HG02852 (cell line): ENCODE data around the gene CCDC154.
A peak's percentile ranks its signal among the peaks of the same experiment; 100 is the strongest.

ENCODE experiments used
- ATAC-seq: cut with Tn5 transposase; IDR thresholded peaks from one replicate; pipeline ENCODE4 v1.9.1; 2021; ENCODE audit warnings: mild to moderate bottlenecking, moderate library complexity; ENCODE audit not compliant: unreplicated experiment

CCDC154 gene

DNA sequence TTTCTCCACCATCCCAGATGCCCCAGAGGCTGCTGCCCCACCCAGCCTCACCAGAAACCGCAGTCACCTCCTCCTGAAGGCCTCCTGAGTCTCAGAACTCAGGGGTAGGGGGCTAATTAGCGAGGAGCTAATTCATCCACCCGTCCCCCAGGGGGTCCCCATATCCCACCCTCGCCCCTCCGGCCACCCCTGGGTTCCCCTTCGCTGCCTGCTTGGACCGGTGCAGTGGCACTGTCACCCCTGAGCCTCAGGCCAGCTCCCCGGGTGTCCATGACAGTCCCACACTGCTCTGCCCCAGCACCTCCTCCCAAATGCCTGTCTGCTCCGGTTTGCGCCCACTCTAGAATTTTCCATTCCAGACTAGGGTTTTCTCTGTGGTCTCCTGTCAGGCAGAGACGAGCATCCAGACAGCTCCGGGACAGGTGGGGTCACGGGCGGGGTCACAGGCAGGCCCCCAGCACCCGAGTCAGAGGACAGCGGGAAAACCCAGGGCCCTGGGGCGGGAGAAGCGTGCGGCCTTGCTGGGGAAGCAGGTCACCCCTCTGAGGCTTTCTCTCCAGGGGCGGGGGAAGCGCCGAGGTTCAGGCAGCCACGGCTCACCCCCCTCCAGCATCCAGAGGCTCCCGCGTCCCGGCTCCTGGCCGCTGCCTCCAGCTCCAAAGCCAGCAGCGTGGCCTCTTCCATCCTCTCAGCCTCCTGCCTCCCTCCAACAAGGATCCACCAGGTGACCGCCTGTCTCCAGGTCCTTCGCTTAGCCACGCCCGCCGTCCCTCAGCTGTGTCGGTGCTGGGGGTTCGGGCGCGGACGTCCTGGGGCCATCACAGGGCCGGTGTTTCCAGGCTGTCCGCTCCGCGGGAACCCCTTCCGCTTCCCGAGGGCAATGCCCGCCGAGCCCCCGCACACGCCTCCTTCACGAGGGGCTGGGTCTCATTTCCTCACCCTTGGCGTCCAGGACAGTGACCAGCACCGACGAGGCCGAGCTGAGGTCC is 16.6 kb downstream of the CCDC154 start:
- no peak for ATAC-seq

GRCh38 chr16:1426734-1427471 is 17.5 kb downstream of the CCDC154 start:
- ATAC-seq: no peak

DNA sequence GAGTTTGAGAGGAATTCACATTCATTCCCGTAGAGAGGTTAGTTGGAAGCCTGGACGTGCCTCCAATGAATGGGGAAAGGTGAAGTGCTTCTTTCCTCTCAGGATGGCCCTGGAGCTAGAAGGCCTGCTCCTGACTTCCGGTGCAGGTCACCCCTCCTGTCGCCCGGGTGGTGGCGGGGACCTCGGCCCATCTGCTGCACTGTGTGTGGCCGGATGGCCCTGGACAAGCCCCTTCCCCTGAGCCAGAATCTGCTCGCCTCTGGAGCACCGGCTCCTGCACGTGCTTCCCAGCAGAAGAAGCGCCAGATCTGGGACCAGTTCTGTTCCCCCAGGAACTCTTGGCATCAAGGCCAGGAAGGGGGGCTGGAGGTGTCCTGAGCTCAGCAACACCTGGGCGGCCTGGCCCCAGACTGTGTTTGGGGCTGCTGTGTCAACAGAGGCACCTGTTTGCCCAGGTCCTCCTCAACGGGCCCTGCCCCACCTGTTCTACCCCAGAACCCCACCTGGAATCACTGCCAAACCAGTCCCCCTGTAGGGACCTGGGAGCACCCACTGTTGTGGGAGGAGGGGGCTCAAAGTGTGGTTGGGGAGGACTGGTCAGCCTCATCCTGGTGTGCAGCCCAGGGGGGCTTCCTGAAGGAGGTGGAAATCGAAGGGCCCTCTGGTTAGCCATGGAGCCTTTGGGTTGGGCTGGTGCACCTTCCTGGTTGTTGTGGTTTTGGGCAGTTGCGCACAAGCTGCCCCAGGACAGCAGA is 18.6 kb downstream of the CCDC154 start:
- no peak for ATAC-seq

DNA sequence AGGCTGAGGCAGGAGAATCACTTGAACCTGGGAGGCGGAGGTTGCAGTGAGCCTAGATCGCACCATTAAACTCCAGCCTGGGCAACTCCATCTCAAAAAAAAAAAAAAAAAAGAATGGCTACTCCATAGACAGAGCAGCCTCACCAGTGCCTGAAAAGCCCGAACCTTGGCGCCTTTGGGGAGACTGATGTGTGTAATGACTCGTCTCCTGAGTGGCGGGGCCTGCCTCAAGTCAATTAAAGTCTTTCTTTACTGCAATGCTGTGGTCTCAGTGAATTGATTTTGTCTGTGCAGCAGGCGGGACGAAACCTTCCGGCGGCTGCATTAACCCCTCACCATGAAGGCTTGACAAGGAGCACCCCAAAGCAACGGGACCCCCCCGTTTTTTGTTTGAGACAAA is 20.3 kb downstream of the CCDC154 start:
- ATAC-seq: no peak

GRCh38 chr16:1422076-1422475 is 22.3 kb downstream of the CCDC154 start:
- ATAC-seq: no peak

DNA sequence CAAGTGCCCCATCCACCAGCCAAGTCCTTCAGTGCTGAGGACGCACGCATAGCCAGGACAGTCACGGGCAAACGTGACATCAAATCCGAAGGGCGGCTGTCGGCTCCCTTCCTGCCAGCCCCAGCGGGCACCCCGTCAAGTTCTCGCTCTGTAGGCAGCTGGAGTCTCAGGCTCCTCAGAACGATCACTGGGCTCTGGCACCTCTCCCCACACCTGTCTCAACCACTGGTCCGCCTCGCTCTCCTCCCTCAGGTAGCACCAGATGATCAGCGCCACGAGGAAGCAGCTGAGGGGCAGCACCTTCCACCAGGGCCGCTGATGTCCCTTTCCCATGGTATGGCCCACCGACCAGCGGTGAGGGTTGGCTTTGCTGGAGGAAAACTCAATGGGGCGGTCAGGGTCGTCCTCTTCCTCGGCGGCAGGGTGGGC is 24.2 kb downstream of the CCDC154 start:
- ATAC-seq: peak; percentile 15

GRCh38 chr16:1416521-1416941 is 27.8 kb downstream of the CCDC154 start:
- no peak for ATAC-seq

DNA sequence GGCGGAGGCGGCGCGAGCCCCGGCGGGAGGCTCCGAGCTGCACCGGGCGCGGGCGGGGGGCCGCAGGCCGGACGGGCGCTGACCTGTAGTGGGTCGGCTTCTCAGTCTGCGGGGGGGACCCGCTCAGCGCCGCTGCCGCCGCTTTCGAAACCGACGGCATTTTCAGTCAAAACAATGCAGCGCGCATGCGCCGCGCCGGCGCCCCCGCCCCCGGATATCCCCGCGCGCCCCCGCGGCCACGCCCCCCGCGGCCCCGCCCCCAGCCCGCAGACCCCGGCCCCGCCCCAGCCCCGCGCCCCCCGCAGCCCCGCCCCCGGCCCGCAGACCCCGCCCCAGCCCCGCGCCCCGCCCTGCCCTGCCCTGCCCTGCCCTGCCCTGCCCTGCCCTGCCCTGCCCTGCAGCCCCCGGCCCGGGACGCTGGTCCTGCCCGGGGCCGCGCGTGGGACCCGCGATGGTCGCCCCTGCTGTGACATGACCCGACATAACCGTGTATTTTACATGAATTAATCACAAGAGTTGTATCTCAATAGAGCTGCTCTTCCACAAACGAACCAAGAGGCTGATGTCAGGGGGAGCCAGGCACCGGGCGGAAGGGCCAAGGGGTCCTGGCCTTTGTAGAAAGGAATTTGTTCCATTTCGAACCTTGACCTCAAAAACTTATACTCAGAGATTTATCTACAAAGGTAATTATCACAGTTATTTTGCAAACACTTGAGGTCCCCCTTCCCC is 29.7 kb downstream of the CCDC154 start, which contains the start of gene UNKL:
UNKL (minus strand) TSS at position 173 of the 729 bp plus-strand sequence; CDS start at position 160, 13 bp downstream.
- no peak for ATAC-seq

DNA sequence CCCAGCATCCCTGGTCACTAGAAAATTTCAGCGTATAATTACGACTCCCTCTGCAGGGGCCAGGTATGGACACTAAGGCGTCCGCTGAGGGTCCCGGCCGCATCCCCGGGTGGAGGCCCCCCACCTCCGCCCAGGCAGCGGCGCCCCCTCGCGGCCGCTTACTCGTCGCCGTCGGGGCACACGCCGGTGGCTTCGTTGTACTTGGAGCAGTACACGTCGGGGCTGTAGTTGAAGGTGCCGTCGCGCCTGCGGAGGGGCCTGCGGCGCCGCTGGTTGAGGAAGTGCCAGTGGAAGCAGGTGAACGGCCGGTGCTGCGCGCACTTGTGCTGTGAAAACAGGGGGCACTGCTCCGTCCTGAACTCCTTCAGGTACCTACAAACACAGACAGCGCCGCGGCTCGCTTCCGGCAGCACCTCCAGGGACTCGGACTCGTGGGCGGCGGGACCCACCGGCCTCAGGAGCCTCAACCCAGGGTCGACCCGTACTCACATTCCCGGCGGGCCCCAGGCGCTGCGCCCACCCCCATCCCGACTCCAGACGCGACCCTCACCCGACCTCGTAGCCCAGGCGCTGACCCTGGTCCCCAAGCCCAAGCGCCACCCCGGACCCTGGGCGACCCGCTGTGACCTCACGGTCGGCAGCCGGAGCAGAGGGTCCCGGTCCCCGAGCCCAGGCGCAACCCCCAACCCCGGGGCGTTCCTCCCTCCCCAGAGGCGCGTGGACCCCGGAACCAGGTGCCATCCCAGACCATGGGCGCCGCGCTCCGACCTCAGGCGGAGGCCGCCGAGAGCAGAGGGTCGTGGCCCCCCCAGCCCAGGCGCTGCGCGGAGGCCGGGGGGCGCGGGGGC is 30.4 kb downstream of the CCDC154 start:
- ATAC-seq: no peak

DNA sequence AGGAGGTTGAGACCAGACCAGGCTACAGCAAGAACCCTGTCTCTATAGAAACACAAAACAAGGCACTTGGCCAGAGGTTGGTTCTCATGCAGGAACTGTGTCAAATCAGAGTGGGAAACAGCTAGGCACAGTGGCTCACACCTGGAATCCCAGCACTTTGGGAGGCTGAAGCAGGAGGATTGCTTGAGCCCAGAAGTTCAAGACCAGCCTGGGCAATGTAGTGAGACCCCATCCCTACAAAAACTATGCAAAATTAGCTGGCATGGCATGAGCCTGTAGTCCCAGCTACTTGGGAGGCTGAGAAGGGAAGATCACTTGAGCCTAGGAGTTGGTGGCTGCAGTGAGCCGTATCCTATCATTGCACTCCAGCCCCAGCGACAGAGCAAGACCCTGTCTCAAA is 31.5 kb downstream of the CCDC154 start:
- ATAC-seq: no peak

DNA sequence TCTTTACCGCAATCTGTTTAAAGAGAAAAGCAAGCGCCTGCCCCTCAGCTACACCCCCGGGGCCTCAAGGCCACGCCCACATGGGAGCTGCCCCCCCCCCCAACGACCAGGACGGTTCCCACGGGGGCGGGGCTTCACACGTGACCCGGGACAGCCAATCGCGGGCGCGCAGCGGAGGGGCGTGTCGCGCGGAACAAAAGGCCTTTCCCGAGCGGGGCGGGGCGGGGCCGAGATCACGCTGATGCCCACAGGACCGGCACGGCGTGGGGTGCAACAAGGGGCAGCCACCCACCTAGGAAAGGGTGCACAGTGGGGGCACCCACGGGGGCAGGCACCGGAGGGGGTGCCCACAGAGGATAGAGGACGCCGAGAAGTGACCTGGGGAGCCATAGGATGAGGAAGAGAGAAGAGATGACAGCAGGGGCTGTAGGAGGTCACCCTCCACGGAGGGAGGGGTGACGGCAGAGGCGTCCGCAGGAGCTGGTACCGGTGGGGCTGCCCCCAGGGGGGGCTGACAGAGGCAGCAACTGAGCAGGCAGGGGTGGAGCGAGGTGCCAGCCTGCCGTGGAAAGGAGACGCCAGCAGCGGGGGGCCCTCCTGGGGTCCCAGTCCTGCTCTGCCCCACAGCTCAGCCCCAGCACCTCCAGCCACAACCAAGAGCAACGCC is 36.1 kb downstream of the CCDC154 start:
- peak; percentile 75 for ATAC-seq

GRCh38 chr16:1407753-1408152 is 36.6 kb downstream of the CCDC154 start:
- ATAC-seq: peak; percentile 10

DNA sequence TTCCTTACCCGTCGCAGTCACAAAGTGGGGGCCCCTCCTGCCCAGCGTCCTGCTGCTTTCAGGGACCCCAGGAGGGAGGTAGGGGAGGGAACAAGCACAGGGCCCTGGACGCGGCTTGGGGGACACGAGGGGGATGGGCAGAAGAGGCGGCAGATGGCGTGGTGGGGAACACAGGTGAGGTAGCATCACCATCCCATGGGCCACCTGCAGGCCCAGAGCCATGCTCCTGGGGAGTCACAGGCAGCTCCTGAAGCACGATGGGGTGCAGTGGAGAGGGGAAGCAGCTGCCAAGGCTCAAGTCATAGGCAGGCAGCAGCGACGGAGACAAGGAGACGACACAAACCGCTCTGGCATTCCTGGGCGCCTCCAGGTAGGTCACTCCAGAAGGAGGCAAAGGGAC is 40.6 kb downstream of the CCDC154 start:
- ATAC-seq: no peak

- no peak for ATAC-seq
These were observed 41.3 kb downstream of the CCDC154 start for GRCh38 chr16:1403036-1403435.

DNA sequence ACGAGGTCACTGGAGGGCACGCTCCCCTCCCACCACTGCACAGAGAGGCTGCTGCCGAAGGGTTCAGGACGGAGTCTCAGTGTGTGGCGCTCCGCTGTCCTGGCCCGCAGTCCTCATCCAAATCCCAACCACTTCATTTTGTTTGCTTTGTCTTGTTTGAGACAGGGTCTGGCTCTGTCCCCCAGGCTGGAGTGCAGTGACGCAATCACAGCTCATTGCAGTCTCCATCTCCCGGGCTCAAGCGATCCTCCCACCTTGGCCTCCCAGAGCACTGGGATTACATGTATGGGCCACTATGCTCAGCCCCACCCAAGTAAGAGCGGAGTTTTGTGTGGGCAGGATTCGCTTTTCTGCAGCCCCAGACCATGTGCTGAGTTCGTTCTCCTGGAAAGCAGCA is 42.6 kb downstream of the CCDC154 start:
- no peak for ATAC-seq

GRCh38 chr16:1401061-1401757 is 43.1 kb downstream of the CCDC154 start:
- ATAC-seq: no peak

DNA sequence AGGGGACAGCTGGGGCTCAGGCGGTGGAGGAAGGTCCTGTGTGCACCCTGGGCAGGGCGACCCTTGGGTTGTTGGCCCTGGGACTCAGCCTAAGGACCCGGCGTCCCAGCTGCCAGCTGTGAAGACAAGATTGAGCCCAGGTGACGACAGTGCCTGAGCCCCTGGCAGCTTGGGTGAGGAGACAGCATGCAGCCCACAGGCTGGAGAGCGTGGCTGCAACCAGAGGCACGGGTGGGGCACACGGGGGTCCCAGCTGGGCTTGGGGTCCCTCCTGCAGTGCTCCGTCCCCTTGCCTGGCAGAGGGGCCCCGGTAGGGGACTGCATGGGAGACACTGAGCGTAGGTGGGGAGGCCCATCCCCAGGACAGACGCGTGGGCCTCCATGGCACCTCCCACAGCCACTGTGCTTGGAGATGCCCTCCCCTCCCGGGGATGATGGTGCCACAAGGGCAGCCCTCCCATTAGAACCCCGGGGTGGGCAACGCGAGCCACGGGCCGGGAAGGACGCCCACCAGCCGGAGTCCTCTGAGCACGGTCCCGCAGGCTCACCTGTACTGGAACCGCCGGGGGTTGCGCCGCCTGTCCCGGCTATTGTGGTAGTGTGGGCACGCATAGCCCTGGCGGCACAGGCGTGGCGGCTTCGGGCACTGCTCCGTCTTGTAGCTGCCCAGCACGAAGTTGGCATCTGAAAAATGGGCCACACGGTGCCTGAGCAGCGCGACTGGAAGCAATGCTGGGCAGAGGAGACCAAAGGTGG is 45.4 kb downstream of the CCDC154 start:
- ATAC-seq: no peak

GRCh38 chr16:1398351-1398750 is 46.0 kb downstream of the CCDC154 start:
- no peak for ATAC-seq
